Activated T-helper 9 cell treated with anti-CD3 and anti-CD28 coated beads, Interleukin-2, amount 50 U/mL, for 16 hours (primary cell): ENCODE data around the gene RPH3AL.
"Not testable (repeated sequence)": the region's sequence is repeated elsewhere in the genome, so short reads cannot be mapped to it uniquely, and the experiment has no call there.

Experiments
- DNase-seq: peaks from one replicate; pipeline ENCODE4 v3.0.0-alpha.2; 2020; ENCODE audit warnings: low read depth

RPH3AL gene

GRCh38 chr17:237406-237955 is 115.1 kb downstream of the RPH3AL start:
- DNase-seq = no peak

GRCh38 chr17:236641-237405 is 115.8 kb downstream of the RPH3AL start:
- no peak for DNase-seq

- no peak for DNase-seq
Observed at GRCh38 chr17:235831-236640, 116.6 kb downstream of the RPH3AL start.

GRCh38 chr17:234994-235830 is 117.4 kb downstream of the RPH3AL start:
- DNase-seq = not testable (repeated sequence)

DNA sequence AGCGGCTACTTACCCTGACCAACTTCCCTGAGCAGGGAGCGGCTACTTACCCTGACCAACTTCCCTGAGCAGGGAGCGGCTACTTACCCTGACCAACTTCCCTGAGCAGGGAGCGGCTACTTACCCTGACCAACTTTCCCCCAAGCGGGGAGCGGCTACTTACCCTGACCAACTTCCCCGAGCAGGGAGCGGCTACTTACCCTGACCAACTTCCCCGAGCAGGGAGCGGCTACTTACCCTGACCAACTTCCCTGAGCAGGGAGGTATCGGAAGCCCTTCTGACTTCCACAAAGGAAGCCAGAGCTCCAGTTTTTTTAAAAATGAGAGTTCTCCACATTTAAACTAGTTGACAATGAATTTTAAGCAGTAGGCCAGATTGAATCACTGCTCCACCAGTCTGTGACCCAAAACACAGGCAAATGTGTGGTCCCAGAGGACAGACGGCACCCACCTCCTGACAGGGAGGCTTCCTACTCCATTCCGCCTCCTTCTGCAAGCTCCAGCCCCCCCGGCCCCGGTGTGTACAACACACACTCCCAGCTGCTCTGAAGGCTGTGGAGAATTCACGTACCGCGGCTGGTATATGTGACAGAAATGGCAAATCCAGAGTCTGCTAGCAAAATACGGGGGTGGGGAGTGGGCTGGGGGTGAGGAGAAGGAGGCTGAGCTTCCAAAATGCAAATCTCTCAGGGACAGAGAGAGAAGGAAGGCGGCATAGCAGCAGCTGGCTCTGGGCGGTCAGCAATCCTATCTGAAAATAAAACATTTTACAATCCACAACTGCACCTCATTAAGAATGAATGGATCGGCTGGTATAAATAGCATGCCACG is 118.2 kb downstream of the RPH3AL start:
- not testable (repeated sequence) for DNase-seq

DNA sequence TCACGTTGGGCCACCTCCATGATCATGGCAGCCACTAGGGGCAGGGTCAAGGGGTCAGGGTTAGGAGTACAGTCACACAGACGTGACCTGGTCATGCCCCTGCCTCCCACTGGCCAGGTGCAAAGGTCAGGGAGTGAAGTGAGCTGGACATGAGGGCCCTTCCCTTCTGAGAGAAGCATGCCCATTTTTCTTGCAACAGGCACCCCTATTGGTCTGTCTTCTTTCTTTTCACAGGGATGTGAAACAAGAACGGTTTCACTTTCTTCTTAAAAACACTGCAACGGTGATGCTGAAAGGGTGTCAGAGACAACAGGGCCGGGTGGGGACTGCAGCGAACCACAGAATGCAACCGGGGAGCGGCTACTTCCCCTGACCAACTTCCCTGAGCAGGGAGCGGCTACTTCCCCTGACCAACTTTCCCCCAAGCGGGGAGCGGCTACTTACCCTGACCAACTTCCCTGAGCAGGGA is 119.1 kb downstream of the RPH3AL start:
- no peak for DNase-seq

DNA sequence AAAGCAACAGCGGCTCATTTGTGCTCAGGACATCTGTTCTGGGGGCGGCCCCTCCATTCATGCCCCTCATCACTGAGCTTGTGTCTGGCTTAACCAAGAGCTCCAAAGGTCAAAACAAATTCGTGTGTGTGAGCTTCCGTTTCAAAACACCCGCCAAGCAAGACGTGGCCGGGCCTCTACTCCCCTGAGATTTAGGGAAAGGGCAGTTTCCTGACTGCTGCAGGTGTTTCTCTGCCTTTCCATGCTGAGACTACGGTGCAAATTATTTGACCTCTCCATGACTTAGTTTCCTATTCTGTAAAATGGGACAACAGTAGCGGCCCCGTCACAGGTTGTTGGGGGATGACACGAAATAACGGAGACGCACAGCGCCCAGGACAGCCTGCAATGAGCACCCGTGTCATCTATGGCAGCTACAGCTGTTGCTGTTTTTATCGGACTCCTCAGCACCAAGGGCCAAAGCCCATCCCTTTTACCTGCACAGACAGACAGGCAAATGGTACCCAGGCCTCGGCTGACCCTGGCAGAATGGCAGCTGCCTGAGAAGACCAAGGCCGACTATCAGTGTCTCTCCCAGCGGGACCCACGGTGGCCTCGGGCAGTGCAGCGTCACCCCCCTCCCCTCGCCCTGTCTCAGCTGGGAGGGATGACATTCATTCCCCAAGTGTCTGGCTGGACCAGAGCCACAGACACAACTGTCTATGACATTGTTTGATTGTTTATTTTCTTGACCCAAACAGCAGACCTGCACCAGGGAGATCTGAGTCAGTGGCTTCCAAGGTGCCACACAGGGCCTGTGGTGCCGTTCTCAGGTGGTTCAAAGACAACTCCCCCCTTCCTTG is 120.4 kb downstream of the RPH3AL start:
- DNase-seq = no peak

GRCh38 chr17:231191-231965 is 121.2 kb downstream of the RPH3AL start:
- DNase-seq = no peak

DNA sequence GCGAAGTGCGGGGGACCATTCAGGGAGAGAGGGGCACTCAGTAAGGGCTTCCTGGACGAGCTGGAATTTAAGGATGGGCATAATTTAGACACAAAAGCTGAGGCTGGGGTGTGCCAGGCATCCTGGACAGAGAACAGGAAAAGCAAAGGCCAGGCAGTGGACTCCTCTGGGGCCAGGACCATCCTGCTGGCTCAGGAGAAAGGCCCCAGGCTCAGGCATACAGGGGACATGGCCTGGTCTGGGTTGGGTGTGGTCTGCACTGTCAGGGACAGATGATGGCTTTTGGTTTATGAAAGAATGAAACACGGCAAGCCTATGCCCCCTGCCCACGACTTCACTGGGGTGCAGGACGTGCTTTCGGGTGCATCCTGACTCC is 122.2 kb downstream of the RPH3AL start:
- DNase-seq = no peak

DNA sequence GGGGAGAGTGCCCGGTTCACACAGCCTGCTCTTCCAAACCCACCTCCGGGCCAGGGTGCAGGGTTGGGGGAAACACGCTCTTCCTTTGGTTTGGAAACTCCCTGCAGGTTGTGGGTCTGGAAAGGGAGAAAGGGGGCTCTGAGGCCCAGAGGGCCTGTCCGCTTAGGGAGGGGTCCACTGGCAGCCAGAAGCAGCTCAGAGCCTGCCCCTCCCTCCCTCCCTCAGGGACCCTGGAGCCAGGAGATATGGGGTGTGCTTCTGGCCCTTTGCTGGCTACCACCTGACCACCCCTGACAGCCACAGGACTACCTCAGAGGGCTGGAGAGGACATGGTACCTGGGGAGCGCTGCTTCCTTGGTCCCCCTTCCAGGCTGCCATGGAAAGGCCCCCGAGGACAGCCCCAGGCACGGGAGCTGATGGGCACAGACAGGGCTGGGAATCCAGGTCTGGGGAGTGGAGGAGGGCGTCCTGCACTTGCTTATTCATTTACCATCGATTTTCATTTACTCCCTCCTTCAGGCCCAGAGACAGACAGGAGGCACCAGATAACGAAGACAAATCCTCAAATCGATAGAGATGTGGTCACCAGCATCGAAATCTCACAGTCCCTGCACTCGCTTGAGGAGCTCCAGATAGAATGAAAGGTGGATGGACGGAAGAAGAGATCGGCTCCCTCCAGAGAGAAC is 122.8 kb downstream of the RPH3AL start:
- DNase-seq = no peak

DNA sequence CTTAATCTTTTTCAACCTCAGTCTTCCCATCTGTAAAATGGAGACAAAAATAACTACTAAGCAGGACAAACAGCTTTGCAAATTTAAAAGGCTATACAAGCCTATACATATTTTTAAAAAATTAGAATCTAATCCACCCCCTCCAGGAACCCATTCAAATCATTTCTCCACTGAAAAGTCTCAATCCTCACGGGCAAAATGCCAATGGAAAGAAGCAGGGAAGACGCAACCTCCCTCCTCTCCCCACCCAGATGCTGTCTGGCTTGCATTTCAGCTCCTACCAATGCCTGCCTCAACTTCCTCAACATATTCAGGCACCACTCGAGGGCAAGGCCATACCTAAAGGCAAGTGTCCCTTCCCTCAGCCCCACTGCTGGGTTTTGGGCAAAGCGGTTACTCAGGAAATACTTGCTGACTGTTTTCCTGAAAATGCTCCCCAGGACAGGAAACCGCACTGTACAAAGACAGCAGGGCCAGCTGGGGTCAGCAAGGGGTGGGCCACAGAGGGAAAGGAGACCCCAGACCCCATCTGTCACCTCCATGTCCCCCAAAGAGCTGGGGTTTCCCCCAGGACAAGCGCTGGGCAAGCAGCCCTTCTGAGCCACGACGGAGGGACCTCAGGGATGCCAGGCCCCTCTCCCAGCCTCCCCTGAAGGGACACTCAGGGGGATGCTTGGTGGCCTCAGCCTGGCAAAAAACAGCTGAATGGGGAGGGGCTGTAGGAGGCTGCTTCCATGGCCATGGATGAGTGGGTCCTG is 123.5 kb downstream of the RPH3AL start:
- DNase-seq = no peak

DNA sequence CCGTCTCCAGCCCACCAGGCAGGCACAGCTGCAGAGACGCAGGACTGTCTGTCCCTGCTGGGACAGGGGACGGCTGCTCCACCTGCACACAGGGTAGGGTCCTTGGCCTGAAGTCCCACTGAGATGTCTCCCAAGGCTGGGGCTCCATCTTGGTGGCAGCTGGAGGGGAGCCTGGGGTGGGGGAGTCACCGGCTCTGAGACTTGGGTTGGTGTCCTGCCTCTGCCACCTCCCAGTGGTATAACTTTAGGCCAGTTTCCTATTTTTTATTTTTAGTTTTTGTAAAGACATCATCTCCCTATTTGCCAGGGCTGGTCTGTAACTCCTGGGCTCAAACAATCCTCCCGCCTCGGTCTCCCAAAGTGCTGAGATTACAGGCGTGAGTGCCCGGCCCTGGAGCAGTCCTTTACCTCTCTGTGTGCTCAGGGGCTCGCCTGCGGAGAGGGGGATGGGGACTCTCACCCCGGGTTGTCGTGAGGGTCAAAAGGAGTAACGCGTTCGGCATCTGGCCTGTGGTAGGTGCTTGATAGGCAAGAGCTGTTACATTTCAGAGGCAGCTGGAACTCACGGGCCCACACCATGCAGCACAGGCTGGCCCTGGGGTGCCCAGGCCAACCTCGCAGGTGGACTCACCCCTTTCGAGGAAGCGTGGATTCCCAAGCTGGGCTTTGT is 124.5 kb downstream of the RPH3AL start:
- no peak for DNase-seq

GRCh38 chr17:227078-227945 is 125.3 kb downstream of the RPH3AL start:
- DNase-seq = no peak

DNA sequence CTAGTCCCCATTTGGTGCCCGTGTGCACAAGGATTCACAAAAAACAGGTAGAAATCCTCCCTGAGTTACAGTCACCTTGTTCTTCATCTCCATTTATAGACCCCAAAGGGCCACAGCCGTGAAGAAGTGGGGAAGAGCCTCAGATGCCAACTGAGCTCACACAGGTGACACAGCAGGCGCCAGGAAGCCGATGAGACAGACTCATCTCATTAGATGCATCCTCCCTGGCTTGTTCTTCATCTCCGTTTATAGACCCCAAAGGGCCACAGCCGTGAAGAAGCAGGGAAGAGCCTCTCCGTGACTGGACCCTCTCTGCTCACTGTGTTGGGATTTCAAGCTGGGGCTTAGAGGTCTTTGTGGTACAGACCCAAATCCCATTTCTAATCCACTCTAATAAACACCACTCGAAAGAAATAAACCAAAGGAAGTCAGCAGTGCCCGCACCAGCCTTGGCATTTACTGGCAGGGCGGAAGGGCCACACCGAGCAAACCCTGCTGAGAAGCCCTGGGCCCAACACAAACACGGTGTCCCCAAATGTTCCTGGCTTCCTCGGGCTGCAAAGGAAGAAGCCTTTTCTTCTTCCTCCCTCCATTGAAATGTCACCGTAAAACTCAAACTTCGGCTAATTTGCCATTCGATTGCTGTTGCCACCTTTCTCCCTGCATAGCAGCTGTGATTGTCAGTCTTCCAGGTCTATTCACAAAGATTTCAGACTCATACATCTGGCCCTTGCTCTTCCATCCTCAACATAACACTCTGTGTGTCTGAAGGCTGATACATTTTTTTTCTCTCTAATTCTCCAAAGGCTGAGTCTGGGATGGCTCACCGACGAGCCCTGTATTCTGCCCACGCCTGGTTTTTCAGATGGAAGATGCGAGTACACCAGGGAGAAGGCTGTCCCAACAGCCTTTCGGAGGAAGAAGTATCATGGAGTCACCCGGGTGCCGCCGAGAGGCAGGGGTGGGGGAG is 126.2 kb downstream of the RPH3AL start:
- no peak for DNase-seq

- no peak for DNase-seq
Observed at GRCh38 chr17:225551-225950, 127.1 kb downstream of the RPH3AL start.
